HG03354 (cell line): ENCODE measurements around the gene NISCH.

ENCODE experiments used
- ATAC-seq: cut with Tn5 transposase; IDR thresholded peaks from one replicate; pipeline ENCODE4 v1.9.1; 2021; ENCODE audit warnings: mild to moderate bottlenecking; ENCODE audit not compliant: unreplicated experiment, poor library complexity, severe bottlenecking

The NISCH gene

DNA sequence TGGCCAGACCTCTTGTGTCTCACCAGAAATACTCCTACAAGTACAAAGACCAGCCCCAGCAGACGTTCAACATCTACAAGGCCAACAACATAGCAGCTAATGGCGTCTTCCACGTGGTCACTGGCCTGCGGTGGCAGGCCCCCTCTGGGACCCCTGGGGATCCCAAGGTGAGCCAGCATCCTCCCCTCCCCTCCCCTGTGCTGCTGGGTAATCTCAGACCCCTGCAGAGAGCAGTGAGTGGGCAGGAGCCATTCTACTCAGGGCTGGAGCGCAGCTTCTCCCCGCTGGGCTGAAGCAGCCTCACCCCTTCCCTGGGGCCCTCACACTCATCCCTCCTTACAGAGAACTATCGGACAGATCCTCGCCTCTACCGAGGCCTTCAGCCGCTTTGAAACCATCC, 49.6 kb downstream of the NISCH start:
- ATAC-seq, result no peak

- no peak for ATAC-seq
Observed at GRCh38 chr3:52506266-52506966, 51.0 kb downstream of the NISCH start.

DNA sequence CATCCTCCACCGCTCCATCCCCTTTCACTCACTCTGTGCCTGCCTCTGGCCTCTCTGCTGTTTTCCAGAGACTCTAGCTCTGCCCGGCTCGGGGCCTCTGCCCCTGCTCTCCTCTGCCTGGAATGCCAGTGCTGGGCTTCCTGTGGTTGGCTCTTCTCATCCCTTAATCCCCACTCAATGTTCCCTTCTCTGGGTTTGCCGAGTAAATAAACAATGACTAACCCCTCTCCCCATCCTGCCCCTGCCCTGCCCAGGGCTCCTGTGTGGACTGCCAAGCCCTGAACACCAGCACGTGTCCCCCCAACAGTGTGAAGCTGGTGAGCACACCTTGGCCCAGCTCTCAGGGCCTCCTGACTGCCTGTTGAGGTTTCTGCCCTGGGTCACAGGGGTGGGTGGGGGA, 52.0 kb downstream of the NISCH start:
- no peak for ATAC-seq

DNA sequence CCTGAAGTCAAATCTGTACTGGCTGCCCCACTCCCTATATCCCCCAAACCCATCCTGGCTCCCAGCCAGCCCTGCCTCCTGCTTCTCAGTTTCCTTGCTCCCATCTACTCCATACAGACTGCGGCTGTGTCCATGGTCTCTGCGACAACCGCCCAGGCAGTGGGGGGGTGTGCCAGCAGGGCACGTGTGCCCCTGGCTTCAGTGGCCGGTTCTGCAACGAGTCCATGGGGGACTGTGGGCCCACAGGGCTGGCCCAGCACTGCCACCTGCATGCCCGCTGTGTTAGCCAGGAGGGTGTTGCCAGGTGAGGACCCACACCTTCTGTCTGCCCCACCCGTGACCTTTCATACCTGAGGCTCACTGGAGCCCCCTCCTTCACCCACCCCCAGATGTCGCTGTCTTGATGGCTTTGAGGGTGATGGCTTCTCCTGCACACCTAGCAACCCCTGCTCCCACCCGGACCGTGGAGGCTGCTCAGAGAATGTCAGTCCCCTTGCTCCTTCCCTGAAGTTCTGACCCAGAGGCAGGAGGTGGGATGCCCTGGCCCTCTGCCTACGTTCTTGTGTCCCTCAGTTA, 54.4 kb downstream of the NISCH start:
- ATAC-seq, result no peak

DNA sequence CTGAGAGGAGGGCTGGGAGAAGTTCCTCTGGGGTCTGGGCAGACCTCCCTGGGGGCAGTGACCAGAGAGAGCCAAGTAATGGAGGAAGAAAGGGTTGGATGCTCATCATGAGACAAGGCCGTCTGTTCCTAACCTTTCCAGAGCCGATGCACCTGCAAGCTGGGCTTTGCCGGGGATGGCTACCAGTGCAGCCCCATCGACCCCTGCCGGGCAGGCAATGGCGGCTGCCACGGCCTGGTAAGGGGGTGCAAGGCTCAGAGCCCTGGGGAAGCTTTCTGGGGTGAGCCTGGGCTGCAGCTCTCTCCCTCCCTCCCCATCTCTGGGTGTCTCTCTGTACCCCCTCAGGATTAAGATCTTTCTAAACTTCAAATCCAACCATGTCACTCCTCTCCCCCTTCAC, 56.1 kb downstream of the NISCH start:
- ATAC-seq, result no peak

DNA sequence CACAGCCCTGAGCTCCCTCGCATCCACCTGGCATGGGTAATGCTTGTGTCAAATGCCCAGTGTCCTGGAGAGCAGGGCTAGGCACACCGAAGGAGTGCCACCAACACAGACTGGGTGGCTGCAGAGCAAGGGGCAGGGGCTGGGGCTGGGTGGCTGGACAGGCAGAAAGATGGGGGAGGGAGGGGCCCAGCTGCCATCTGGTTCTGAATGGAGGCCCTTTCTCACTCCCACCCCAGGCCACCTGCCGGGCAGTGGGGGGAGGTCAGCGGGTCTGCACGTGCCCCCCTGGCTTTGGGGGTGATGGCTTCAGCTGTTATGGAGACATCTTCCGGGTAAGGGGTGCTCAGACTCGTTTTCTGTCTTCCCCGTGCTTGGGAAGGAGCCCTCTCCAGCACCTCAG, 56.7 kb downstream of the NISCH start:
- no peak for ATAC-seq

GRCh38 chr3:52512727-52513126, 57.3 kb downstream of the NISCH start:
- no peak for ATAC-seq

DNA sequence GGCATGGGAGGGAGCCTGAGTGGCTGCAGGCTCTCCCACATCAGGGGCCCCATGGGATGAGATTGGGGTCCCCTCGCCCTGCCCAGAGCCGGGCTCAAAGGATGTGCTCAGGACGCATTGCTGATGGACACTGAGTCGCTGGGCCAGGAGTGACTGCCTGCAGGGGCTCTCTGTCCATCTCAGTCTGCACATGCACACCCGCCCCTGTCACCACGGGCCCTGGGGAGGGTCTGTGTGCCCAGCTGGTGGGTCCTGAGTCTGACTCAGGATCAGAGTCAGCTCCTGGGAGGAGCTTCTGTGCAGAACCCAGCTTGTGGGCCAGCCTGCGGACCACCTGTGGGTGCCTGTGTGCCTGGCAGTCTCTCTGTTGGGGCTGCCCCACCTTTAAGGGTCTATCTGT, 57.9 kb downstream of the NISCH start:
- no peak for ATAC-seq

DNA sequence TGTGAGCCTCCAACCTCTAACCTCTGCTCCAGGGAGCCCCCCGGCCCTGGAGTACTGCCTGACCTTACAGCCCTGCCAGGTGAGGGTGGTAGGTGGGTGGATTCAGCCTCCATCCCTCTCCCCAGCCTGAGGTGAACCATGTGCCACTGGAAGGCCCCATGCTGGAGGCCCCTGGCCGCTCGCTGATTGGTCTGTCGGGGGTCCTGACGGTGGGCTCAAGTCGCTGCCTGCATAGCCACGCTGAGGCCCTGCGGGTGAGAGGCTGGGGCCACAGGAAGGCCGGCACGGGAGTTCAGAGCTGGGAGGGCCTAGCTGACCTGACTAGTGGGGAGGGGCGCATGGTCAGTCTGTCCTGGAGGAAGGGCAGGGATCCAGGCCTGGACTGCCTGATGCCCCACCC, 59.2 kb downstream of the NISCH start:
- ATAC-seq, result no peak

GRCh38 chr3:52515192-52515591, 59.8 kb downstream of the NISCH start:
- ATAC-seq, result no peak

GRCh38 chr3:52516509-52517195, 61.2 kb downstream of the NISCH start:
- ATAC-seq, result no peak

GRCh38 chr3:52517796-52518722, 62.7 kb downstream of the NISCH start:
- ATAC-seq, result no peak

DNA sequence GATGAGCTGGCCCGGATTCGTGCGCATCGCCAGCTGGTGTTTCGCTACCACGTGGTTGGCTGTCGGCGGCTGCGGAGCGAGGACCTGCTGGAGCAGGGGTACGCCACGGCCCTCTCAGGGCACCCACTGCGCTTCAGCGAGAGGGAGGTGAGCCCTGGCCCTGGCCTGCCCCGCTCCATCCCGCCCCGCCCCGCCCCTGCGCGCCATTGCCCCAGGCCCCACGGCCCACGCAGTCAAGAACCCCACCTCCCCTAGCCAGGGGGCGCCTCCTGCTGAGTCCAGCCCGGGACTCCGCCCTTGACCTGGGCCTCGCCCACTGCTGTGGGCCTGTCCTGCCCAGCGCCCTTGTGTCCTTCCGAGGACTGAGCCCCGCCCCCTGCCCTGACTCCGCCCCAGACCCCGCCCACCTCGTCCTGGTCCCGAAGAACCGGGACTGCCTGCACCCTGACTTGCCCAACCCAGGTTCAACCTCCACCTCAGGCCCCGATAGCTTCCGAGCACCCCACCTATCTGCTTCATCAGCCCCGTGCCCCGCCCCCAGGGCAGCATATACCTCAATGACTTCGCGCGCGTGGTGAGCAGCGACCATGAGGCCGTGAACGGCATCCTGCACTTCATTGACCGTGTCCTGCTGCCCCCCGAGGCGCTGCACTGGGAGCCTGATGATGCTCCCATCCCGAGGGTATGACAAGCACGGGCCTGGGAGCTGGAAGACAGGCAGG, 63.5 kb downstream of the NISCH start:
- ATAC-seq, result no peak

GRCh38 chr3:52519445-52520140, 64.2 kb downstream of the NISCH start:
- no peak for ATAC-seq

GRCh38 chr3:52520141-52520667, 64.8 kb downstream of the NISCH start:
- no peak for ATAC-seq

- ATAC-seq, result no peak
Observed at GRCh38 chr3:52520716-52521487, 65.5 kb downstream of the NISCH start.

DNA sequence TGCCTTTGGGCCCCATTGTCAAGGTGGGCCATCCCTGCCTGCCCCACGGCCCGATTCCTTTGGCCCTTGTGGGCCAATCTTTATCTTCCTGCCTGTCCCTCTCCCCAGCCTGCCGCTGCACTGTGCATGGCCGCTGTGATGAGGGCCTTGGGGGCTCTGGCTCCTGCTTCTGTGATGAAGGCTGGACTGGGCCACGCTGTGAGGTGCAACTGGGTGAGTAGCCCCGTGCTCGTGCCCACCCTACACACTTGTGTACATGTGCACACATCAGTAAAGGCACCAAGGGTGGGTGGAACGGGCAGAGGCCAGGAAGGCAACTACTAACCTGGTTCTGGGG, 66.1 kb downstream of the NISCH start:
- ATAC-seq, result no peak
